ENCODE data around the gene NOX3.
"Not testable (repeated sequence)": the region's sequence is repeated elsewhere in the genome, so short reads cannot be mapped to it uniquely, and the experiment has no call there.

The NOX3 gene

DNA sequence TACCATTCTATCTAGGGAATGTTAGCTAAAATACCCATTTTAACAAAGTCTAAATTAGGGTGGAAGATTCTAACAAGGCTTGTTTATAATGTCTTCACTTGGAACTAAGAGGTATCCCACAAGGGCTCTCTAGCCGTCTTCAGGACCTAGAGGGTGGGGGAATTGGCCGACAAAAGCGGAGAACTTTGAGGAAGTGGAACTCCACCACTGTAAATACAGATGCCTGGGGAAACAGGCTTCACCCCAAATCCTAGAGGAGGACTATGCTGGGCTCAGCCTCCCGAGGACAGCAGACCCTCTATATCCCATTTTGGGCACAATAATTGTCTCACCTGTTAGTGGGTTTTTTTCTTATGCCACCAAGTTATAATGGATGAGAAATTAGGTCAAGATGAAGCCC, 83.4 kb downstream of the NOX3 start:
- no peak for DNase-seq (ENCODE audit: low read depth, low spot score)

- no peak for DNase-seq (ENCODE audit: low read depth, low spot score)
Measured at GRCh38 chr6:155371230-155371629, 84.4 kb downstream of the NOX3 start.

GRCh38 chr6:155366325-155366724, 89.3 kb downstream of the NOX3 start:
- no peak for DNase-seq (ENCODE audit: low read depth, low spot score)

DNA sequence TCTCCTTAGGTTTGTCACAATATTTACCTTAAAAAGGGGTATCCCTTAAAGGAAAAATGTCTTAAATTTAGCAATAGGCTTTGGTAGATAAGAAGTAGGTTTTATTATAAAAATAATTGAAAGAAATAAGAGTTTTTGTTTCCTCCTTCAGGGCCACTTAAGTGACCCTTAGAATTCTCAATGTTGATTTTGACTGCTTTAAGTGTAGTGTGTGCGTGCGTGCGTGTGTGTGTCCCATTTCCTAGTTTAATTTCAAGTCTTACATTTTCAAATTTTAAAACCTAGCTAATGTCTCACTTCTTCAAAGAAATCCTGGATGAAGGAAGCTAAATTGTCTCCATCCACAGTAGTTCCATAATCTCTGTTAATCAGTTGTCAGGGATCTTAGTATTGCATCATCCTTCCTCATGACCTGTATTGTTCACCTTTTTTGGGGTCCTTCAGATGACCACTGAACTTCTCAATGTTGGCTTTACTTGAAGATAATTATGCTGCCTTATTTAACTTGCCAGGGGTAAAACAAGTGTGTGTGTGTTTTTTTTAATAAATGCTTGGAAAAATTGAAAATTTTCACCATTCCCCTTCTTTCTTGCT, 90.7 kb downstream of the NOX3 start:
- no peak for DNase-seq (ENCODE audit: low read depth, low spot score)

DNA sequence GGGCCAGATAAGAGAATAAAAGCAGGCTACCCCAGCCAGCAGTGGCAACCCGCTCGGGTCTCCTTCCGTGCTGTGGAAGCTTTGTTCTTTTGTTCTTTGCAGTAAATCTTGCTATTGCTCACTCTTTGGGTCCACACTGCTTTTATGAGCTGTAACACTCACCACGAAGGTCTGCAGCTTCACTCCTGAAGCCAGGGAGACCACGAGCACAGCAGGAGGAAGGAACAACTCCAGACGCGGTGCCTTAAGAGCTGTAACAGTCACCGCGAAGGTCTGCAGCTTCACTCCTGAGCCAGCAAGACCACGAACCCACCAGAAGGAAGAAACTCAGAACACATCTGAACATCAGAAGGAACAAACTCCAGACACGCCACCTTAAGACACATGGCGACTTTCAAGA, 91.6 kb downstream of the NOX3 start:
- DNase-seq (ENCODE audit: low read depth, low spot score), result not testable (repeated sequence)

DNA sequence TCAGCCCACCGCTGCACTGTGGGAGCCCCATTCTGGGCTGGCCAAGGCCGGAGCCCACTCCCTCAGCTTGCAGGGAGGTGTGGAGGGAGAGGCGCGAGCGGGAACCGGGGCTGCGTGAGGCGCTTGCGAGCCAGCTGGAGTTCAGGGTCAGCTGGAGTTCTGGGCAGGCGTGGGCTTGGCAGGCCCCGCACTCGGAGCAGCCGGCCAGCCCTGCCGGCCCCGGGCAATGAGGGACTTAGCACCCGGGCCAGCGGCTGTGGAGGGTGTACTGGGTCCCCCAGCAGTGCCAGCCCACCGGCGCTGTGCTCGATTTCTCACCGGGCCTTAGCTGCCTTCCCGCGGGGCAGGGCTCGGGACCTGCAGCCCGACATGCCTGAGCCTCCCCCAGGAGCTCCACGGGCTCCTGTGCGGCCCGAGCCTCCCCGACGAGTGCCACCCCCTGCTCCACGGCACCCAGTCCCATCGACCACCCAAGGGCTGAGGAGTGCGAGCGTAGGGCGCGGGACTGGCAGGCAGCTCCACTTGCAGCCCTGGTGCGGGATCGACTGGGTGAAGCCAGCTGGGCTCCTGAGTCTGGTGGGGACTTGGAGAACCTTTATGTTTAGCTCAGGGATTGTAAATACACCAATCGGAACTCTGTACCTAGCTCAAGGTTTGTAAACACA, 92.5 kb downstream of the NOX3 start:
- DNase-seq (ENCODE audit: low read depth, low spot score), result not testable (repeated sequence)

DNA sequence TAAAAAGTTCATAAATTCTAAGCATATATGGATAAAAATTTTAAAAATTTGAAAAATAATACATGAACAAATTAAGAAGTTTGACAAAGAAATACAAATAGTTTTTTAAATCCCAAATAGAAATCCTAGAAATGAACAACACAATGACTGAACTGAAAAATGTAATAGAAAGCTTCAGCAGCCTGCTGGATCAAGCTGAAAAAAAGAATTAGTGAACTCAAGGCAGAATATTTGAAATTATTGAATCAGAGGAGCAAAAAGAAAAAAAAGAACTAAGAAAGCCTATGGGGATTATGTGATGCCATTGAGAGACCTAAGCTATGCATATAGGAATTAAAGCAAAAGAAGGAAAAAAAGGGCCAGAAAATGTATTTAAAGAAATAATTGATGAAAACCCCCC, 101.5 kb downstream of the NOX3 start:
- DNase-seq (ENCODE audit: low read depth, low spot score), result no peak

DNA sequence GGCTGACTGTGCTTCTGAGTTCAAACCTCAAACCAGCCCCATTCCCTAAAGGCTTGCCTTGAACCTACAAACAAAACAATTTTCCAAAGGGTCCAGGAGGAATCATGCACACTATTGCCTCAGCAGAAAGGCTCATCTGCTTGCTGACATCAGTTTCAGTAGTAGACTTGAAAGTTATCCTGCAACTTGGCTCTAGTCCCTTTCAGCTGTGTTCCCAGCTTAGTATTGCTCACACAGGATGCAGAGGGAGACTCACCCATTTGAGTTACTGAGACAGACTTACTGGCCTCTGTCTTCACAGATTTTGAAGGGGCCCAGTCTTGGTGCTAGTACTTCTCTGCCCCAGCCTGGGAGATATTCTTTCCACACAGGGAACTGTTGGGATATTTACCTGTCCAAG, 102.8 kb downstream of the NOX3 start:
- no peak for DNase-seq (ENCODE audit: low read depth, low spot score)

- DNase-seq (ENCODE audit: low read depth, low spot score), result no peak
Measured at GRCh38 chr6:155352130-155352420, 103.6 kb downstream of the NOX3 start.

- DNase-seq (ENCODE audit: low read depth, low spot score), result no peak
Measured at GRCh38 chr6:155351273-155352129, 104.1 kb downstream of the NOX3 start.

DNA sequence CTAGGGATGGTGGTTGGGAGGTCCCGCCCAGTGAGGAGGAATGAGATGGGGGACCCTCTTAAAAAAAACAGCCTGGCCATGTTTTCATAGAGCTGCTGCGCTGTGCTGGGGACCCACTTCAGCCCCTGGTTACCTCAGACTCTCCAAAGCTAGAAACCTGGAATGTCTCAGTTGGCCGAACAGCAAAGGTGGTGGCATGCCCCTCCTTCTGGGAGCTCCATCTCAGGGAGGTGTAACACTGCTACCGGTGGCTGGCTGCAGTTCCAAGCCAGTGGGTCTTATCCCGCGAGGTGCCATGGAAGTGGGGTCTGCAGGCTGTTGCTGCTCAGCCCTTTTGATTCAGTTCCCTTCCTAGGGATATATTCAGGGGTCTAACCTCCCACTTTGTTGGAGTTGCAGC, 105.7 kb downstream of the NOX3 start:
- DNase-seq (ENCODE audit: low read depth, low spot score), result no peak

GRCh38 chr6:155349129-155349528, 106.5 kb downstream of the NOX3 start:
- no peak for DNase-seq (ENCODE audit: low read depth, low spot score)

DNA sequence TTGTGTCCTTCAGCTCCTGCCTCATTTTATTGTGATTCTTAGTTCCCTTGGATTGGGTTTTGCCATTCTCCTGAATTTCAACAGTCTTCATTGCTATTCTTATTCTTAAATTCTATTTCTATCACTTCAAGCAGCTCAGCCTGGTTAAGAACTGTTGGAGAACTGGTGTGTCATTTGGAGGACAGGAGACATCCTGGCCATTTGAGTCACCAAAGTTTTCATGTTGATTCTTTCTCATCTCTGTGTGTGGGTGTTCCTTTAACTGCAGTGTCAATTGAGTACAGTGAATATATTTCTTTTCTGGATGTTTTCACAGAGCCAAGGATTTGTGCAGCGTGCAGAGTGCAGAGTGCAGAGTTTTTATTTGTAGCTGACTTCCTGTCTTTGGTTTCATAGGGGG, 107.8 kb downstream of the NOX3 start:
- DNase-seq (ENCODE audit: low read depth, low spot score), result no peak

- DNase-seq (ENCODE audit: low read depth, low spot score), result no peak
Measured at GRCh38 chr6:155346957-155347356, 108.7 kb downstream of the NOX3 start.
